Stimulated activated CD4-positive, alpha-beta T cell treated with anti-CD3 and anti-CD28 coated beads, TNF-alpha, amount 100 ng/mL, for 1 hour (primary cell): ENCODE results near the gene ERC2.

Source experiments
- DNase-seq, 3 donors: peaks; one replicate each; pipeline ENCODE4 v3.0.0-alpha.2; 2020; ENCODE audit warnings: low read depth in 3 of 3, low spot score in 1 of 3

Gene ERC2

GRCh38 chr3:55723653-55724406, 744.4 kb downstream of the ERC2 start:
- DNase-seq: no peak

- DNase-seq: no peak
Measured at GRCh38 chr3:55721716-55722484, 746.4 kb downstream of the ERC2 start.

GRCh38 chr3:55720614-55721013, 747.7 kb downstream of the ERC2 start:
- DNase-seq: no peak

GRCh38 chr3:55719508-55719907, 748.8 kb downstream of the ERC2 start:
- DNase-seq: no peak

GRCh38 chr3:55719006-55719405, 749.3 kb downstream of the ERC2 start:
- no peak for DNase-seq

- no peak for DNase-seq
Measured at GRCh38 chr3:55718521-55718921, 749.7 kb downstream of the ERC2 start.

GRCh38 chr3:55718074-55718473, 750.2 kb downstream of the ERC2 start:
- DNase-seq: no peak

GRCh38 chr3:55717481-55717880, 750.8 kb downstream of the ERC2 start:
- DNase-seq: no peak

- DNase-seq: no peak
Measured at GRCh38 chr3:55716611-55717225, 751.5 kb downstream of the ERC2 start.

GRCh38 chr3:55716044-55716443, 752.2 kb downstream of the ERC2 start:
- no peak for DNase-seq

GRCh38 chr3:55714057-55714456, 754.2 kb downstream of the ERC2 start:
- DNase-seq: no peak

- no peak for DNase-seq
Measured at GRCh38 chr3:55711646-55712045, 756.6 kb downstream of the ERC2 start.

- DNase-seq: no peak
Measured at GRCh38 chr3:55709411-55710012, 758.8 kb downstream of the ERC2 start.

GRCh38 chr3:55708921-55709320, 759.3 kb downstream of the ERC2 start:
- DNase-seq: no peak

GRCh38 chr3:55708242-55708641, 760.0 kb downstream of the ERC2 start:
- no peak for DNase-seq

GRCh38 chr3:55704521-55704920, 763.7 kb downstream of the ERC2 start:
- DNase-seq: no peak

GRCh38 chr3:55702822-55703221, 765.4 kb downstream of the ERC2 start:
- DNase-seq: no peak

- DNase-seq: no peak
Measured at GRCh38 chr3:55701997-55702396, 766.3 kb downstream of the ERC2 start.

GRCh38 chr3:55698831-55699230, 769.4 kb downstream of the ERC2 start:
- DNase-seq: no peak

GRCh38 chr3:55697177-55697865, 770.9 kb downstream of the ERC2 start:
- DNase-seq: no peak

- no peak for DNase-seq
Measured at GRCh38 chr3:55692957-55693558, 775.2 kb downstream of the ERC2 start.
